A673 (cell line): Measurements from ENCODE around the gene KIF26B.

Experiments used
- CTCF ChIP-seq: fragments of 300-800, 200-600 bp; sonication (generic); conservative IDR thresholded peaks from 2 replicates; pipeline ENCODE4 v1.5.1; 2017; ENCODE audit warnings: low read depth, mild to moderate bottlenecking, antibody characterized with exemption, low read length, moderate library complexity, mixed read lengths
- EZH2 ChIP-seq: fragments of 200-600 bp; sonication (generic); IDR thresholded peaks from 2 replicates; pipeline ENCODE4 v1.6.1; 2017; ENCODE audit warnings: borderline replicate concordance, low read depth, mild to moderate bottlenecking, mixed read lengths, antibody characterized with exemption, low read length; ENCODE audit not compliant: poor library complexity, severe bottlenecking

GRCh38 chr1:245485996-245486395 lies 331.2 kb downstream of the KIF26B start:
- no peak for TF ChIP-seq CTCF
- no peak for TF ChIP-seq EZH2
